Muscle of leg (tissue), 11 donors: ENCODE measurements around the gene NT5DC2. TPM values are rescaled to one million over a fixed set of nuclear protein-coding genes. Genes with fewer than 3 reads are reported as not detected.

Experiments used
- DNase-seq: peaks from one replicate; pipeline ENCODE4 v3.0.0; 2013
- H3K27ac ChIP-seq: one replicate; pipeline ENCODE4 v1.5.1; 2013; ENCODE audit warnings: mild to moderate bottlenecking, low read length, control low read depth
- H3K27me3 ChIP-seq: one replicate; pipeline ENCODE4 v1.6.1; 2013; ENCODE audit warnings: low read length; ENCODE audit not compliant: control insufficient read depth, insufficient read depth
- H3K36me3 ChIP-seq: one replicate; pipeline ENCODE4 v1.6.1; 2013; ENCODE audit warnings: low read length; ENCODE audit not compliant: control insufficient read depth, insufficient read depth
- H3K4me1 ChIP-seq: one replicate; pipeline ENCODE4 v1.6.1; 2013; ENCODE audit warnings: low read length; ENCODE audit not compliant: control insufficient read depth, insufficient read depth
- H3K4me3 ChIP-seq: one replicate; pipeline ENCODE4 v1.5.1; 2013; ENCODE audit warnings: low read length, control low read depth
- H3K9me3 ChIP-seq: replicated peaks from 2 replicates; pipeline ENCODE4 v1.6.1; 2013; ENCODE audit warnings: low read depth, low read length; ENCODE audit not compliant: control insufficient read depth
- WGBS: methylation state at CpG from one replicate; pipeline ENCODE4 v1.1.5; 2013; ENCODE audit warnings: missing lambda C conversion rate; ENCODE audit not compliant: insufficient coverage; 5-methylcytosine and 5-hydroxymethylcytosine counted together
- polyA plus RNA-seq, 8 donors: library from polyadenylated mRNA; unstranded; fragments of 120-200 nt; gene quantifications; one replicate each; pipeline versions ENCODE4 v1.2.1 to v1.2.3, GENCODE V29; 2013; ENCODE audit warnings: inconsistent platforms in 1 of 8, low replicate concordance in 1 of 8; ENCODE audit not compliant: insufficient read length in 8 of 8, insufficient read depth in 1 of 8
- total RNA-seq: library from RNA; stranded (reverse); fragments of 120-200 nt; gene quantifications from one replicate; pipeline ENCODE4 v1.2.4, GENCODE V29; 2013

Gene NT5DC2
- total and polyA plus RNA-seq, 9 donors, result 52.0 to 134 (median 100) TPM

DNA sequence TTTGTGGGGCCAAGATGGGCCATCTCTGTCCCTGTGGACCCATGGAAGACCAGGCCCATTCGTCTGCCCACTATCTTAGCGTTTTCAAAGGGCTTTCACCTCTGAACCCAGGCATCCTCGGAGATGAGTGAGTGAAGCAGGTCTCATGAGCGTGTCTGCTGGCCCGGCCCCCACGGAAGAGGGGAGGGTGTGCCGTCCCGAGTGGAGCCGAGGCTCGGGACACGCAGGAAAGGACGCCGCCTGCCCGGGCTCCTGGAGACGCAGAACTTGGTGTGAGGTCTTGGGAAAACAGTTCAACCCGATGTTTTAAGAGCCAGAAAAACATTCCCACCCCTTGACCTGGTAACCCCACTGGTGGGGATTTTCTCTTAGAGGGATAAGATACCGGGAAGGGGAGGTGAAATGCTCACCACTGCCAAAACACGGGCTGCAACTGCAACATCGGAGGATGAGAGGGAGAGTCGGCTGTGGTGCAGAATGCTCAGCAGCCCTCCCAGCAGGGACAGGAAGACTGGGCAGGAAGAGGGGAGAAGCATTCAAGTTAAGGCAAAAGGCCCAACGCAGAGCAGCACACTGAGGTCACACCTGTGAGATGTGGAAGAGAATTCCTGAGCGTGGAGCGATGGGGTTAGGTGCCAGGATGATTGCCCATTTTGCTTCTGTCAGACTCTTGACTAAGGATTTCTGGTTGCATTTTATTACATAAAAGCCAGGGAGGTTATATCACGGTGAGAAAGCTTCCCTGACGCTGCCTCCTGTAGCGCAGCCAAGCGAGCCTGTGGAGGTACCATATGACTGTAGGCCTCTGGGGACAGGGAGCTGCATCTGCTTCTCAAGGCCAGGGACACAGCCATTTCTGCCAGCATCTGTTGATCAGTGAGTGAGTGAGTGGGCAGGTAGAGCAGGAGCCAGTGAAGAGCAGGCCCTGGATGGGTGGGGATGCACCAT, 52.6 kb downstream of the NT5DC2 start:
- Histone ChIP-seq H3K36me3 (peaks cover 92% of the 10 kb centered on the region), H3K27ac (no peak overlapping the region), H3K4me1 (no peaks in the 10 kb centered on the region), H3K9me3 (no peaks in the 10 kb centered on the region), H3K4me3 (no peak overlapping the region), H3K27me3 (no peaks in the 10 kb centered on the region)
- 84% methylated on average over 16 of the region's 27 CpGs for WGBS
- no peak for DNase-seq

- WGBS, result 76% methylated on average over 8 of the region's 16 CpGs
- no peak for DNase-seq
- Histone ChIP-seq H3K4me3 (no peak overlapping the region), H3K36me3 (peaks cover 91% of the 10 kb centered on the region), H3K4me1 (no peaks in the 10 kb centered on the region), H3K9me3 (no peaks in the 10 kb centered on the region), H3K27ac (no peak overlapping the region), H3K27me3 (no peaks in the 10 kb centered on the region)
Measured at GRCh38 chr3:52479877-52480575, 53.6 kb downstream of the NT5DC2 start.

GRCh38 chr3:52479037-52479876, 54.4 kb downstream of the NT5DC2 start:
- 94% methylated on average over 7 of the region's 7 CpGs for WGBS
- DNase-seq, result no peak
- H3K4me1 ChIP-seq, result no peaks in the 10 kb centered on the region

DNA sequence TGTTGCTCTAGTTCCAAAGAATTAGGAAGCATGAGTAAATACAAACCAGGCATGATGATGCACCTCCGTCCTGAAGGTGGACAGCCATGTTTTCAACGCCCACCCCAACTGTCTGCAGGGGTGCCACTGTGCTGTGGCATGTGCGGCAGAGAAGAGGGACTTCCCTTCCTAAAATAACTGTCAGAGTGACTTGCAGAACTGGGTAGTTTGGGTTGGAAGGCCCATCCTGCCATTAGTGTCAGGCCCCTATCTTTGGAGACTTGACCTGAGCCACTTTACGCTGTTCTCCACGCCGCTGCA, 55.9 kb downstream of the NT5DC2 start:
- Histone ChIP-seq H3K27ac (no peak overlapping the region), H3K4me1 (peaks cover 3% of the 10 kb centered on the region), H3K36me3 (peaks cover 96% of the 10 kb centered on the region), H3K27me3 (no peaks in the 10 kb centered on the region), H3K9me3 (no peaks in the 10 kb centered on the region), H3K4me3 (no peak overlapping the region)
- 100% methylated on average over 4 of the region's 6 CpGs for WGBS
- DNase-seq, result no peak

More at GRCh38 chr3:52479037-52479876, 54.4 kb downstream of the NT5DC2 start:
- no peaks in the 10 kb centered on the region for H3K9me3 ChIP-seq
- no peak overlapping the region for H3K27ac ChIP-seq
- no peaks in the 10 kb centered on the region for H3K27me3 ChIP-seq
- H3K36me3 ChIP-seq, result peaks cover 92% of the 10 kb centered on the region
- H3K4me3 ChIP-seq, result no peak overlapping the region

DNA sequence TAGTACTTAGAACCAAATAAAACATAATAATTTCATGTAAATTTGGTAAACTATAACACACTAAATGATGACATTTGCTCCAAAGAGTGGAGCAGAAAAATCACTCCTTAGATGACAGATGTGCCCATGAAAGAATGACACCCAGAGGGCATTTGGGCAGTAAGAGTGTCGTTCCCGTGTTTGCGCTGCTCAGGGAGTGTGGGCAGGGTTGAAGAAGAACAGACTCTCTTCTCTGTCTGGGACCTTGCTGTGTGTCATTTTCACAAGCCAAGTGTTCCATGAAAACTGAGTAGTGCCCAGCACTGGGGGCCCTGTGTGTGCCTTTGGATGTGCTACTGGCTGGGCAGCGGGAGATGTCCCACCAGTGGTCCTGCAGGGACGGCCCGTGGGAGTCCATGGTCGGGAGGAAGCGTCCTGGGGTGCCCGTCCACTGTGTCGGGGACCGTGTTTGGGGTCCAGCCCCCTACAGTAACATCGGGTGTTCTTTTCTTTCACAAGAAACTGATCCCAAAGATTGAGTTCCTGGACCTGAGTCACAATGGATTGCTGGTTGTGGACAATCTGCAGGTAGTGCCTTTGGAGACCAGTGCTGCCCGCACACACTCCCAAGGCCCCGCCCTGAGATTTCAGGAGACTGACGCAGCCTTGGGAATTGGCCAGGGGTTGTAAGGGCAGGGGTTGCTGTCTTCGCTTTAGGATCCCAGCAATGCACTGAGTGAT, 56.4 kb downstream of the NT5DC2 start:
- Histone ChIP-seq H3K27me3 (no peaks in the 10 kb centered on the region), H3K36me3 (peaks cover 96% of the 10 kb centered on the region), H3K9me3 (no peaks in the 10 kb centered on the region), H3K27ac (no peak overlapping the region), H3K4me1 (peaks cover 3% of the 10 kb centered on the region), H3K4me3 (no peak overlapping the region)
- 95% methylated on average over 13 of the region's 16 CpGs for WGBS
- no peak for DNase-seq

Other genes with a start within 250 kb of the NT5DC2 start
- 4.5 TPM for gene GLYCTK, start 246.0 kb downstream of the NT5DC2 start, total RNA-seq
- gene GLYCTK, start 246.0 kb downstream of the NT5DC2 start, polyA plus RNA-seq, result 10 to 100 TPM in 1 of 8 donors, 1 to 10 TPM in 7; 4.0 to 10.2 (median 5.0) TPM
- gene DNAH1, start 217.5 kb downstream of the NT5DC2 start, total RNA-seq, result 3.2 TPM
- 1 to 10 TPM; 3.3 to 6.0 (median 4.6) TPM for gene DNAH1, start 217.5 kb downstream of the NT5DC2 start, polyA plus RNA-seq
- 39.1 TPM for gene BAP1, start 123.8 kb downstream of the NT5DC2 start, total RNA-seq
- 10 to 100 TPM; 49.0 to 64.9 (median 55.5) TPM for gene BAP1, start 123.8 kb downstream of the NT5DC2 start, polyA plus RNA-seq
- gene PHF7, start 123.2 kb downstream of the NT5DC2 start, total RNA-seq, result 7.1 TPM
- gene PHF7, start 123.2 kb downstream of the NT5DC2 start, polyA plus RNA-seq, result 1 to 10 TPM; 6.9 to 9.3 (median 8.2) TPM
- 10.8 TPM for gene SEMA3G, start 88.8 kb downstream of the NT5DC2 start, total RNA-seq
- gene SEMA3G, start 88.8 kb downstream of the NT5DC2 start, polyA plus RNA-seq, result 10 to 100 TPM; 11.0 to 20.3 (median 16.3) TPM
- 608 TPM for gene TNNC1, start 79.8 kb downstream of the NT5DC2 start, total RNA-seq
- gene TNNC1, start 79.8 kb downstream of the NT5DC2 start, polyA plus RNA-seq, result 1,000 to 10,000 TPM in 2 of 8 donors, 100 to 1,000 TPM in 6; 521 to 1,724 (median 629) TPM
- gene NISCH, start 78.3 kb downstream of the NT5DC2 start, total RNA-seq, result 47.2 TPM
- gene NISCH, start 78.3 kb downstream of the NT5DC2 start, polyA plus RNA-seq, result 10 to 100 TPM; 53.9 to 91.9 (median 68.9) TPM
- 58.4 TPM for gene STAB1, start 38.5 kb downstream of the NT5DC2 start, total RNA-seq
- gene STAB1, start 38.5 kb downstream of the NT5DC2 start, polyA plus RNA-seq, result 10 to 100 TPM; 39.4 to 60.5 (median 50.4) TPM
- 15.7 TPM for gene UQCC5, start 2.7 kb upstream of the NT5DC2 start, total RNA-seq
- 10 to 100 TPM; 10.3 to 14.5 (median 11.9) TPM for gene UQCC5, start 2.7 kb upstream of the NT5DC2 start, polyA plus RNA-seq
- gene PBRM1, start 152.1 kb upstream of the NT5DC2 start, total RNA-seq, result 53.1 TPM
- gene PBRM1, start 152.1 kb upstream of the NT5DC2 start, polyA plus RNA-seq, result 10 to 100 TPM; 26.1 to 52.8 (median 45.8) TPM
- gene GNL3, start 152.2 kb upstream of the NT5DC2 start, total RNA-seq, result 88.7 TPM
- gene GNL3, start 152.2 kb upstream of the NT5DC2 start, polyA plus RNA-seq, result 100 to 1,000 TPM in 1 of 8 donors, 10 to 100 TPM in 7; 72.8 to 103 (median 86.7) TPM
- 87.7 TPM for gene GLT8D1, start 171.9 kb upstream of the NT5DC2 start, total RNA-seq
- gene GLT8D1, start 171.9 kb upstream of the NT5DC2 start, polyA plus RNA-seq, result 100 to 1,000 TPM in 1 of 8 donors, 10 to 100 TPM in 7; 63.7 to 101 (median 79.0) TPM
- 45.4 TPM for gene SPCS1, start 172.2 kb upstream of the NT5DC2 start, total RNA-seq
- 10 to 100 TPM; 84.4 to 97.1 (median 87.3) TPM for gene SPCS1, start 172.2 kb upstream of the NT5DC2 start, polyA plus RNA-seq
- 14.9 TPM for gene NEK4, start 237.1 kb upstream of the NT5DC2 start, total RNA-seq
- gene NEK4, start 237.1 kb upstream of the NT5DC2 start, polyA plus RNA-seq, result 10 to 100 TPM in 5 of 8 donors, 1 to 10 TPM in 3; 8.4 to 14.2 (median 10.3) TPM
- gene ITIH1, start 243.7 kb upstream of the NT5DC2 start, total RNA-seq, result 0.22 TPM
- gene ITIH1, start 243.7 kb upstream of the NT5DC2 start, polyA plus RNA-seq, result 1 to 10 TPM in 2 of 8 donors, not detected in 6; 1.5 to 3.3 TPM